NOMO-1 treated with dmso at 0.1 percent for 144 hours (cell line): ENCODE measurements around the gene CMTM6.
"Not testable (repeated sequence)": the region's sequence is repeated elsewhere in the genome, so short reads cannot be mapped to it uniquely, and the experiment has no call there.

Experiments
- DNase-seq: peaks from one replicate; lab custom pipeline; 2025; ENCODE audit not compliant: unreplicated experiment; lab: John Stamatoyannopoulos, UW

CMTM6 gene

GRCh38 chr3:32502118-32502945 is at the start of gene CMTM6:
TSS of gene CMTM6 (minus strand) at chr3:32502852. CDS start at chr3:32502745, 107 bp downstream.
- peak; percentile 61 for DNase-seq

- DNase-seq = no peak
Measured at GRCh38 chr3:32552013-32552412, 49.4 kb upstream of the CMTM6 start.

GRCh38 chr3:32551496-32551895 is 48.8 kb upstream of the CMTM6 start:
- DNase-seq = no peak

GRCh38 chr3:32551087-32551486 is 48.4 kb upstream of the CMTM6 start:
- no peak for DNase-seq

GRCh38 chr3:32545305-32545704 is 42.7 kb upstream of the CMTM6 start:
- no peak for DNase-seq

GRCh38 chr3:32544894-32545293 is 42.2 kb upstream of the CMTM6 start:
- DNase-seq = no peak

- DNase-seq = no peak
Measured at GRCh38 chr3:32542807-32543206, 40.2 kb upstream of the CMTM6 start.

GRCh38 chr3:32540899-32541298 is 38.2 kb upstream of the CMTM6 start:
- DNase-seq = no peak

GRCh38 chr3:32532434-32532833 is 29.8 kb upstream of the CMTM6 start:
- no peak for DNase-seq

GRCh38 chr3:32531010-32531647 is 28.5 kb upstream of the CMTM6 start:
- no peak for DNase-seq

GRCh38 chr3:32525720-32526119 is 23.1 kb upstream of the CMTM6 start:
- no peak for DNase-seq

- no peak for DNase-seq
Measured at GRCh38 chr3:32522682-32523081, 20.0 kb upstream of the CMTM6 start.

GRCh38 chr3:32518921-32519320 is 16.3 kb upstream of the CMTM6 start:
- not testable (repeated sequence) for DNase-seq

GRCh38 chr3:32516751-32517150 is 14.1 kb upstream of the CMTM6 start:
- not testable (repeated sequence) for DNase-seq

- DNase-seq = no peak
Measured at GRCh38 chr3:32511005-32511404, 8.4 kb upstream of the CMTM6 start.

- DNase-seq = peak; percentile 50
Measured at GRCh38 chr3:32510075-32510724, 7.5 kb upstream of the CMTM6 start.

- peak; percentile 11 for DNase-seq
Measured at GRCh38 chr3:32508711-32509110, 6.1 kb upstream of the CMTM6 start.

- DNase-seq = no peak
Measured at GRCh38 chr3:32506466-32506865, 3.8 kb upstream of the CMTM6 start.

GRCh38 chr3:32502946-32503286 is 264 bp upstream of the CMTM6 start:
- DNase-seq = no peak

GRCh38 chr3:32501783-32502117 is 902 bp downstream of the CMTM6 start:
- DNase-seq = no peak

- DNase-seq = no peak
Measured at GRCh38 chr3:32500880-32501782, 1.5 kb downstream of the CMTM6 start.
